Neural cell (in vitro differentiated cells): Measurements from ENCODE around the gene DACH1. TPM values are rescaled to one million over a fixed set of nuclear protein-coding genes. Genes with fewer than 3 reads are reported as not detected.

Experiments
- H2AFZ ChIP-seq: fragments of 200-600, 300-800 bp; sonication (generic), shearing (Covaris generic); 2 replicates; pipeline ENCODE4 v1.6.0; 2014; ENCODE audit warnings: low read depth, mild to moderate bottlenecking, antibody characterized with exemption, low read length, moderate library complexity
- H3F3A ChIP-seq: fragments of 200-600 bp; shearing (Covaris generic); 2 replicates; pipeline ENCODE4 v1.6.1; 2016; ENCODE audit warnings: mild to moderate bottlenecking, moderate library complexity, mixed read lengths, antibody characterized with exemption, low read length; ENCODE audit not compliant: insufficient read depth, poor library complexity, severe bottlenecking
- H3K27ac ChIP-seq: fragments of 200-600, 300-800 bp; sonication (generic), shearing (Covaris generic); 2 replicates; pipeline ENCODE4 v1.5.1; 2014; ENCODE audit warnings: mild to moderate bottlenecking, low read length, moderate library complexity
- H3K27me3 ChIP-seq: fragments of 300-800, 200-600 bp; sonication (generic), shearing (Covaris generic); 2 replicates; pipeline ENCODE4 v1.6.0; 2014; ENCODE audit warnings: mild to moderate bottlenecking, low read depth, low read length, moderate library complexity; ENCODE audit not compliant: insufficient read depth
- H3K36me3 ChIP-seq: fragments of 300-800, 200-600 bp; sonication (generic), shearing (Covaris generic); 2 replicates; pipeline ENCODE4 v1.5.1; 2014; ENCODE audit warnings: mild to moderate bottlenecking, antibody characterized with exemption, low read length, moderate library complexity; ENCODE audit not compliant: insufficient read depth
- H3K4me2 ChIP-seq: fragments of 300-800, 200-600 bp; sonication (generic), shearing (Covaris generic); 2 replicates; pipeline ENCODE4 v1.6.0; 2014; ENCODE audit warnings: mild to moderate bottlenecking, low read length
- H3K4me3 ChIP-seq: fragments of 300-800, 200-600 bp; sonication (generic), shearing (Covaris generic); 2 replicates; pipeline ENCODE4 v1.5.1; 2014; ENCODE audit warnings: mild to moderate bottlenecking, low read length, moderate library complexity
- H3K79me2 ChIP-seq: fragments of 200-600 bp; shearing (Covaris generic); replicated peaks from 2 replicates; pipeline ENCODE4 v1.6.0; 2014; ENCODE audit warnings: mild to moderate bottlenecking, low read length, moderate library complexity; ENCODE audit not compliant: insufficient read depth
- H3K9ac ChIP-seq: fragments of 300-800, 200-600 bp; sonication (generic), shearing (Covaris generic); 2 replicates; pipeline ENCODE4 v1.6.1; 2016; ENCODE audit warnings: mild to moderate bottlenecking, low read length, mixed read lengths
- H3K9me2 ChIP-seq: fragments of 200-600 bp; shearing (Covaris generic); 2 replicates; pipeline ENCODE4 v1.6.1; 2016; ENCODE audit warnings: mild to moderate bottlenecking, low read length, mixed read lengths; ENCODE audit not compliant: insufficient read depth
- H3K9me3 ChIP-seq: fragments of 200-600, 300-800 bp; sonication (generic), shearing (Covaris generic); 2 replicates; pipeline ENCODE4 v1.6.1; 2016; ENCODE audit warnings: mild to moderate bottlenecking, mixed run types, low read length, moderate library complexity, mixed read lengths
- H4K20me1 ChIP-seq: fragments of 200-600 bp; shearing (Covaris generic); 2 replicates; pipeline ENCODE4 v1.6.1; 2016; ENCODE audit warnings: mild to moderate bottlenecking, mixed run types; ENCODE audit not compliant: insufficient read depth
- EP300 ChIP-seq: fragments of 450-650 bp; conservative IDR thresholded peaks from 2 replicates; pipeline ENCODE4 v1.6.1; 2014; ENCODE audit warnings: antibody characterized with exemption, mild to moderate bottlenecking, moderate library complexity; ENCODE audit not compliant: poor library complexity, severe bottlenecking
- EZH2 ChIP-seq: fragments of 200-600, 300-800 bp; shearing (Covaris generic), sonication (generic); IDR thresholded peaks from 2 replicates; pipeline ENCODE4 v1.6.1; 2014; ENCODE audit warnings: antibody characterized with exemption, low read length, borderline replicate concordance, mild to moderate bottlenecking; ENCODE audit not compliant: insufficient read depth, poor library complexity, severe bottlenecking
- MXI1 ChIP-seq: fragments of 450-650 bp; conservative IDR thresholded peaks from 2 replicates; pipeline ENCODE4 v1.6.1; 2014; ENCODE audit warnings: antibody characterized with exemption, mild to moderate bottlenecking; ENCODE audit not compliant: poor library complexity, severe bottlenecking
- POLR2AphosphoS5 ChIP-seq: IDR thresholded peaks from 2 replicates; pipeline ENCODE4 v1.6.1; 2012
- RAD21 ChIP-seq: fragments of 450-650 bp; conservative IDR thresholded peaks from 2 replicates; pipeline ENCODE4 v1.6.1; 2014; ENCODE audit warnings: antibody characterized with exemption, mild to moderate bottlenecking, moderate library complexity
- SMC3 ChIP-seq: fragments of 450-650 bp; conservative IDR thresholded peaks from 2 replicates; pipeline ENCODE4 v1.6.1; 2014; ENCODE audit warnings: antibody characterized with exemption, mild to moderate bottlenecking, moderate library complexity; ENCODE audit not compliant: poor library complexity
- TAF1 ChIP-seq: IDR thresholded peaks from 2 replicates; pipeline ENCODE4 v1.6.1; 2012; ENCODE audit warnings: low read depth
- polyA plus RNA-seq: library from polyadenylated mRNA; depleted of rRNA; stranded (reverse); fragments of >200 nt; gene quantifications from 2 replicates; pipeline ENCODE4 v1.2.3, GENCODE V29; 2014
- TF ChIP-seq, protein P1 (sequence below): fragments of 450-650 bp; IDR thresholded peaks from 2 replicates; pipeline ENCODE4 v1.5.1; 2014; ENCODE audit warnings: antibody characterized with exemption, mild to moderate bottlenecking, moderate library complexity; ENCODE audit not compliant: poor library complexity, severe bottlenecking
- TF ChIP-seq, protein P2 (sequence below): IDR thresholded peaks from 2 replicates; pipeline ENCODE4 v1.6.1; 2012; ENCODE audit warnings: borderline replicate concordance

The DACH1 gene
- polyA plus RNA-seq, 1 donor from 2014 or later: 20.0 TPM

DNA sequence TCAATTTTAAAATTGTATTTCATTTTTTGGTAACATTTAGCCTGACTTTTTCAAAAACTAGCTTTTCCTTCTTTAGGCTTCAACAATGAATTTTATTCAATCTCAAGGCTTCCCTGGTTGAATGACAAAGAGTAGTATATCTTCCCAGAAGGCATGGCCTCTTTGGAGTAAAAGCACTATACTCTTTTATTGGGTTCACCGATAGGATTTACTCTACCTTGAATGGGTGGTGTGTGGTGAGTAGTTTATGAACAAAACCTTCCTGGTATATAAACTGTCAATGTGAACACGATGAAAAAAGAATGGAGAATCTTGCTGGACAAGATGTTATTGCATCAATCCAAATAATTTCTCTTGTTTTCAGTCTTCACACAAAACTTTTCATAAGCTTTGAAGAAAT is 167.7 kb downstream of the DACH1 start:
- Histone ChIP-seq H3K27ac (no peak overlapping the region), H3F3A (no peaks in the 10 kb centered on the region), H3K4me2 (no peak overlapping the region), H3K36me3 (no peaks in the 10 kb centered on the region), H3K79me2 (no peaks in the 10 kb centered on the region), H3K9me3 (no peaks in the 10 kb centered on the region), H3K9ac (no peak overlapping the region), H2AFZ (no peak overlapping the region), H4K20me1 (no peaks in the 10 kb centered on the region), H3K4me3 (no peak overlapping the region), H3K9me2 (no peaks in the 10 kb centered on the region), H3K27me3 (no peaks in the 10 kb centered on the region)
- TF ChIP-seq SMC3 (no peak), POLR2AphosphoS5 (no peak), EZH2 (no peak), MXI1 (no peak), EP300 (no peak), RAD21 (no peak), TAF1 (no peak)
- TF ChIP-seq, protein P1, sequence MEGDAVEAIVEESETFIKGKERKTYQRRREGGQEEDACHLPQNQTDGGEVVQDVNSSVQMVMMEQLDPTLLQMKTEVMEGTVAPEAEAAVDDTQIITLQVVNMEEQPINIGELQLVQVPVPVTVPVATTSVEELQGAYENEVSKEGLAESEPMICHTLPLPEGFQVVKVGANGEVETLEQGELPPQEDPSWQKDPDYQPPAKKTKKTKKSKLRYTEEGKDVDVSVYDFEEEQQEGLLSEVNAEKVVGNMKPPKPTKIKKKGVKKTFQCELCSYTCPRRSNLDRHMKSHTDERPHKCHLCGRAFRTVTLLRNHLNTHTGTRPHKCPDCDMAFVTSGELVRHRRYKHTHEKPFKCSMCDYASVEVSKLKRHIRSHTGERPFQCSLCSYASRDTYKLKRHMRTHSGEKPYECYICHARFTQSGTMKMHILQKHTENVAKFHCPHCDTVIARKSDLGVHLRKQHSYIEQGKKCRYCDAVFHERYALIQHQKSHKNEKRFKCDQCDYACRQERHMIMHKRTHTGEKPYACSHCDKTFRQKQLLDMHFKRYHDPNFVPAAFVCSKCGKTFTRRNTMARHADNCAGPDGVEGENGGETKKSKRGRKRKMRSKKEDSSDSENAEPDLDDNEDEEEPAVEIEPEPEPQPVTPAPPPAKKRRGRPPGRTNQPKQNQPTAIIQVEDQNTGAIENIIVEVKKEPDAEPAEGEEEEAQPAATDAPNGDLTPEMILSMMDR: no peak
- TF ChIP-seq, protein P2, sequence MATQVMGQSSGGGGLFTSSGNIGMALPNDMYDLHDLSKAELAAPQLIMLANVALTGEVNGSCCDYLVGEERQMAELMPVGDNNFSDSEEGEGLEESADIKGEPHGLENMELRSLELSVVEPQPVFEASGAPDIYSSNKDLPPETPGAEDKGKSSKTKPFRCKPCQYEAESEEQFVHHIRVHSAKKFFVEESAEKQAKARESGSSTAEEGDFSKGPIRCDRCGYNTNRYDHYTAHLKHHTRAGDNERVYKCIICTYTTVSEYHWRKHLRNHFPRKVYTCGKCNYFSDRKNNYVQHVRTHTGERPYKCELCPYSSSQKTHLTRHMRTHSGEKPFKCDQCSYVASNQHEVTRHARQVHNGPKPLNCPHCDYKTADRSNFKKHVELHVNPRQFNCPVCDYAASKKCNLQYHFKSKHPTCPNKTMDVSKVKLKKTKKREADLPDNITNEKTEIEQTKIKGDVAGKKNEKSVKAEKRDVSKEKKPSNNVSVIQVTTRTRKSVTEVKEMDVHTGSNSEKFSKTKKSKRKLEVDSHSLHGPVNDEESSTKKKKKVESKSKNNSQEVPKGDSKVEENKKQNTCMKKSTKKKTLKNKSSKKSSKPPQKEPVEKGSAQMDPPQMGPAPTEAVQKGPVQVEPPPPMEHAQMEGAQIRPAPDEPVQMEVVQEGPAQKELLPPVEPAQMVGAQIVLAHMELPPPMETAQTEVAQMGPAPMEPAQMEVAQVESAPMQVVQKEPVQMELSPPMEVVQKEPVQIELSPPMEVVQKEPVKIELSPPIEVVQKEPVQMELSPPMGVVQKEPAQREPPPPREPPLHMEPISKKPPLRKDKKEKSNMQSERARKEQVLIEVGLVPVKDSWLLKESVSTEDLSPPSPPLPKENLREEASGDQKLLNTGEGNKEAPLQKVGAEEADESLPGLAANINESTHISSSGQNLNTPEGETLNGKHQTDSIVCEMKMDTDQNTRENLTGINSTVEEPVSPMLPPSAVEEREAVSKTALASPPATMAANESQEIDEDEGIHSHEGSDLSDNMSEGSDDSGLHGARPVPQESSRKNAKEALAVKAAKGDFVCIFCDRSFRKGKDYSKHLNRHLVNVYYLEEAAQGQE: no peak

DNA sequence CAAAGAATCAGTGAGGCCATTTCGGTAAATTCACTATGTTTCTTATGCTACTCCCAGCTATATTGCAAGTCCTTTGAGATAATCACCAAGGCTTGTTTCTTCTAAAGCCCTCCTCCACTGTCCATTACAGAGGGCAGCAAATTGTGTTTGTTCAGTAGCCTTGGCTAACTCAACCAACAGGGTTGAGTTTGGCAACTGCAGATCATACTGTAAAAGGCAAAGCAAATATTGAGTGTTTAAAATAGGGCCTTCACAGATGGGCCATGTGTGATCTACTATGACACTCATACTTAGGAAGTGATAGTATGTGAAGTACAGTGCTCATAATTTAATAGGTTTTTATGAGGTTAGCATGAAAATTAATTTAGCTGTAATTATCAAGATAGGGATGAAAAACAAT is 171.3 kb downstream of the DACH1 start:
- Histone ChIP-seq H3K36me3 (no peaks in the 10 kb centered on the region), H3F3A (no peaks in the 10 kb centered on the region), H3K27ac (no peak overlapping the region), H3K4me3 (no peak overlapping the region), H3K79me2 (no peaks in the 10 kb centered on the region), H3K9me2 (no peaks in the 10 kb centered on the region), H3K9ac (no peak overlapping the region), H3K9me3 (no peaks in the 10 kb centered on the region), H3K4me2 (no peak overlapping the region), H2AFZ (no peak overlapping the region), H4K20me1 (no peaks in the 10 kb centered on the region), H3K27me3 (no peaks in the 10 kb centered on the region)
- no peak for TF ChIP-seq MXI1
- TF ChIP-seq EP300: no peak
- no peak for TF ChIP-seq SMC3
- TF ChIP-seq RAD21: no peak
- TF ChIP-seq EZH2: no peak
- TF ChIP-seq, protein P1: no peak
- TF ChIP-seq TAF1: no peak
- TF ChIP-seq, protein P2: no peak
- TF ChIP-seq POLR2AphosphoS5: no peak
